ENCODE data around the gene C14orf180. TPM values are rescaled to one million over a fixed set of nuclear protein-coding genes. Genes with fewer than 3 reads are reported as not detected.

The C14orf180 gene
- total RNA-seq, 1 experiment from 2014 or later = not detected

GRCh38 chr14:104542871-104543830, 36.4 kb upstream of the C14orf180 start:
- no peak for DNase-seq (ENCODE audit: unreplicated experiment)
- no TSS peak for BruUV-seq (replicated peaks)
- no peak overlapping the region for H3K27ac Mint-ChIP-seq (ENCODE audit: low read depth, unreplicated experiment)
- no peaks in the 10 kb centered on the region for H3K9me3 Mint-ChIP-seq (ENCODE audit: unreplicated experiment)
- no peak overlapping the region for H3K4me3 Mint-ChIP-seq (ENCODE audit: unreplicated experiment)
- H3K4me1 Mint-ChIP-seq (ENCODE audit: insufficient read depth, unreplicated experiment) = no peaks in the 10 kb centered on the region
- CTCF ChIA-PET = interaction anchor here (0.8 kb wide), 1 partner anchor 19 kb away, joined by 4 read pairs; no protein-coding TSS in a partner anchor
- peaks cover 41% of the 10 kb centered on the region for H3K27me3 Mint-ChIP-seq (ENCODE audit: insufficient read depth, unreplicated experiment)
- H3K36me3 Mint-ChIP-seq (ENCODE audit: insufficient read depth, unreplicated experiment) = no peaks in the 10 kb centered on the region
- intact Hi-C loops (cut with micrococcal nuclease) = no loop called here
- POLR2A ChIA-PET = no interaction called here
- no peak for TF ChIP-seq CTCF (IDR thresholded peaks at IDR 0.05; ENCODE audit: unreplicated experiment)

- intact Hi-C loops (cut with micrococcal nuclease) = no loop called here
These were observed 35.1 kb upstream of the C14orf180 start for GRCh38 chr14:104544362-104544961.

DNA sequence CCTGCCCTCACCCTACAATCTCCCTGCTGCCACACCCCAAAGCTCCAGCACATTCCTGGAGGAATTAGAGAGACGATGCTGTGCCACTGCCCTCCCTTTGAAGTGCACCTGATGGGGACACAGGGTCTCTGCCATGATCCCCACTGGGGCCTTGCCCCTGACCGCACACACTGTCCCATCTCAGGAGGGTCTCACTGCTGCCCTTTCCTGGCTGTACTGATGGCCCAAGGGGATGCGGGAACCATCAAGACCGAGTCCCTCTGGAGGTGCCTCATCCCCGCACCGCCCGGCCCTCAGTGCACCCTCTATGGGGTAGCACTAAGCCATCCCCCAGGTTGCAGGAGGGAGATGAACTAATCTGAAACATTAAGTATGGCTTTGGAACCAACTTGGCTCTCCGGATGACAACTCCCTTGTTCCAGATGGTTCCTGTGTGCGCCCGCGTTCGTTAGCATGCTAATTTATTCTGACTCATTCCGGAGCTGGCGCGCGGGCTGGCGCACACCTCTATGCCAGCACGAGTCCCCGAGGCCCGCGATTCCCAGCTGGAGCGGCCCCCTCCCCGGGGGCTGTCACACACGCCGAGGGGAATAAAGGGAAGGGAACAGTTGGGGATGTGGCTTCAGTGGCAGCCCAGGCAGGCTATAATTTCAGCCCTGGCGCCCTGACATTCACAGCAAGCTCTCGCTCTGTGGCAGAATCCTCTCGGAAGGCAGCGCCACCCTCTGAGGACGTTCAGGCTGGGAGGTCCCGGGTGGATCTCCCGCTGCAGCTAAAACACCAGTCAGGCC, 34.2 kb upstream of the C14orf180 start:
- intact Hi-C loops (cut with micrococcal nuclease) = no loop called here
- H3K27me3 Mint-ChIP-seq (ENCODE audit: insufficient read depth, unreplicated experiment) = peaks cover 50% of the 10 kb centered on the region
- H3K27ac Mint-ChIP-seq (ENCODE audit: low read depth, unreplicated experiment) = no peak overlapping the region
- ChIA-PET POLR2A (interaction anchor here (0.7 kb wide), 1 partner anchor 401 kb away, joined by 3 read pairs; no protein-coding TSS in a partner anchor), CTCF (interaction anchor here (0.6 to 0.8 kb wide), 2 partner anchors 106 to 468 kb away, joined by 3 to 4 read pairs; no protein-coding TSS in a partner anchor)
- no peak for TF ChIP-seq CTCF (IDR thresholded peaks at IDR 0.05; ENCODE audit: unreplicated experiment)
- no peaks in the 10 kb centered on the region for H3K9me3 Mint-ChIP-seq (ENCODE audit: unreplicated experiment)
- BruUV-seq (replicated peaks) = no TSS peak
- no peak for DNase-seq (ENCODE audit: unreplicated experiment)
- no peak overlapping the region for H3K4me3 Mint-ChIP-seq (ENCODE audit: unreplicated experiment)
- H3K36me3 Mint-ChIP-seq (ENCODE audit: insufficient read depth, unreplicated experiment) = no peaks in the 10 kb centered on the region
- no peaks in the 10 kb centered on the region for H3K4me1 Mint-ChIP-seq (ENCODE audit: insufficient read depth, unreplicated experiment)

More at GRCh38 chr14:104544362-104544961, 35.1 kb upstream of the C14orf180 start:
- ChIA-PET CTCF (no interaction called here), POLR2A (no interaction called here)
- H3K4me3 Mint-ChIP-seq (ENCODE audit: unreplicated experiment) = no peak overlapping the region
- H3K27ac Mint-ChIP-seq (ENCODE audit: low read depth, unreplicated experiment) = no peak overlapping the region
- no peaks in the 10 kb centered on the region for H3K36me3 Mint-ChIP-seq (ENCODE audit: insufficient read depth, unreplicated experiment)
- peaks cover 41% of the 10 kb centered on the region for H3K27me3 Mint-ChIP-seq (ENCODE audit: insufficient read depth, unreplicated experiment)
- no peaks in the 10 kb centered on the region for H3K4me1 Mint-ChIP-seq (ENCODE audit: insufficient read depth, unreplicated experiment)
- no peak for TF ChIP-seq CTCF (IDR thresholded peaks at IDR 0.05; ENCODE audit: unreplicated experiment)
- BruUV-seq (replicated peaks) = no TSS peak
- no peak for DNase-seq (ENCODE audit: unreplicated experiment)
- no peaks in the 10 kb centered on the region for H3K9me3 Mint-ChIP-seq (ENCODE audit: unreplicated experiment)

Measured in MCF 10A (cell line).